ENCODE data around the gene MPPED1.

DNA sequence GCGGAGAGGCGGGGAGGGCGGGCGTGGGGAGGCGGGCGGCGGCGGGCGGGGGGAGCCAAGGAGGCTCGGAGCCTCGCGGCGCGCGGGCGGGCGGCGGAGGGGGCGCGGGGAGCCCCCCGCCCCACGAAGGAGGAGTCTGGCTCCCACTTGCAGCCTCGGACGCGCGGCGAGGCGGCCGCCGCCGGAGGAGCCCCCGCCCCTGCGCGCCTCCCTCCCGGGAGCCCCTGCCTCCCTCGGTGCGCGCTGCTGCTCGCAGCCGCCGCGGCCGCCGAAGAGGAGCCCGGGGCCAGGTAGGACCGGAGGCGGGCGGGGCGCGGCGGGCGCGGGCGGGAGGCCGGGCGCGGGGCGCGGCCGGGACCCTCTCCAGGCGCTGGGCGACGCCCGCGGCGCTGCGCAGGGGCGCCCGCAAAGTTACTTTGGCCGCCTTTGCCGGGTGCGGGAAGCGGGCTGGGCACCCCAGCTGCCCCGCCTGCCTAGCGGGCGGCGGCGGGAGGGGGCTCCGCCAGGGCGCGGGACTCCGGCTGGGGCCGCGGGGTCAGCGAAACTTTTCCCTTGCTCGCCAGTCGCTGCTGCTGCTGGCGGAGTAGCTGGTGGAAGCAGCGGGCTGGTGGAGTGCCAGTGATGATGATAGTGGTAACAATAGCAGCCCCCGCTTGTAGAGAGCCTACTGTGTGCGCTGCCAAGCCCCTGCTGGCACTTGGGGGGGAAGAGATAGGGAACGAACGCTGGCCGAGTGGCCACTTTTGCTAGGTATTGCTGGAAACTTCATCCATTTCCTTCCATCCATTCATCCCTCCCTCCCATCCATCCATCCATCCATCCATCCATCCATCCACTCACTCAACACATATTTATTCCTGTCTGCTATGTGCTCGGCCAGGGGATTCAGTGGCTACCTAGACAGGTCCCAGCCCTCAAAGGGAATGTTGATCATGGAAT is at the start of gene MPPED1:
- TF ChIP-seq CTCF (IDR thresholded peaks at IDR 0.05) (no peak), POLR2A (IDR thresholded peaks at IDR 0.05) (no peak)
